NT2/D1 (cell line): ENCODE measurements around the gene DOK6.

Experiments used
- DNase-seq: peaks from one replicate; pipeline ENCODE4 v3.0.0-alpha.2; 2011; ENCODE audit warnings: low read depth, low spot score
- H3K27me3 ChIP-seq: 2 replicates; pipeline ENCODE4 v1.6.0; 2011; ENCODE audit warnings: mild to moderate bottlenecking; ENCODE audit not compliant: insufficient read length, insufficient read depth
- H3K36me3 ChIP-seq: 2 replicates; pipeline ENCODE4 v1.6.1; 2011; ENCODE audit warnings: mild to moderate bottlenecking, low read length, mixed read lengths; ENCODE audit not compliant: insufficient read depth, insufficient read length
- H3K4me1 ChIP-seq: 2 replicates; pipeline ENCODE4 v1.5.1; 2011; ENCODE audit not compliant: insufficient read depth, insufficient read length
- H3K4me3 ChIP-seq: 2 replicates; pipeline ENCODE4 v1.5.1; 2011; ENCODE audit warnings: low read depth; ENCODE audit not compliant: insufficient read length
- H3K9ac ChIP-seq: 2 replicates; pipeline ENCODE4 v1.6.0; 2011; ENCODE audit warnings: low read depth; ENCODE audit not compliant: insufficient read length
- H3K9me3 ChIP-seq: 2 replicates; pipeline ENCODE4 v1.5.1; 2011; ENCODE audit warnings: mild to moderate bottlenecking, low read length; ENCODE audit not compliant: insufficient read depth
- SUZ12 ChIP-seq: IDR thresholded peaks from 2 replicates; pipeline ENCODE4 v1.6.1; 2011; ENCODE audit not compliant: insufficient read length, insufficient read depth; ENCODE audit errors: extremely low read depth
- YY1 ChIP-seq: IDR thresholded peaks from 2 replicates; pipeline ENCODE4 v1.6.1; 2011; ENCODE audit not compliant: insufficient read length, insufficient read depth
- ZNF274 ChIP-seq: IDR thresholded peaks from 2 replicates; pipeline ENCODE4 v1.6.1; 2011; ENCODE audit warnings: mild to moderate bottlenecking, low read depth, low read length

DOK6 gene

GRCh38 chr18:69435000-69435399 is 34.3 kb downstream of the DOK6 start:
- no peak overlapping the region for H3K4me3 ChIP-seq
- H3K9ac ChIP-seq, result no peak overlapping the region
- H3K27me3 ChIP-seq, result no peaks in the 10 kb centered on the region
- H3K36me3 ChIP-seq, result no peaks in the 10 kb centered on the region
- DNase-seq, result no peak
- H3K4me1 ChIP-seq, result no peaks in the 10 kb centered on the region
- H3K9me3 ChIP-seq, result peaks cover 9% of the 10 kb centered on the region; the same call in 1 of the 2 replicates
- TF ChIP-seq SUZ12 (no peak), ZNF274 (no peak)

GRCh38 chr18:69444221-69444620 is 43.5 kb downstream of the DOK6 start:
- H3K9ac ChIP-seq, result no peak overlapping the region
- no peaks in the 10 kb centered on the region for H3K4me1 ChIP-seq
- peaks cover under 1% of the 10 kb centered on the region; the same call in 1 of the 2 replicates for H3K9me3 ChIP-seq
- no peak overlapping the region for H3K4me3 ChIP-seq
- no peaks in the 10 kb centered on the region for H3K27me3 ChIP-seq
- no peaks in the 10 kb centered on the region for H3K36me3 ChIP-seq
- DNase-seq, result no peak
- TF ChIP-seq SUZ12 (no peak), ZNF274 (no peak), YY1 (no peak)

GRCh38 chr18:69447886-69448285 is 47.2 kb downstream of the DOK6 start:
- no peak overlapping the region for H3K4me3 ChIP-seq
- no peaks in the 10 kb centered on the region for H3K36me3 ChIP-seq
- TF ChIP-seq SUZ12, result no peak
- no peak overlapping the region for H3K9ac ChIP-seq
- no peak for DNase-seq
- no peaks in the 10 kb centered on the region for H3K4me1 ChIP-seq
- H3K9me3 ChIP-seq, result no peaks in the 10 kb centered on the region
- no peaks in the 10 kb centered on the region for H3K27me3 ChIP-seq

GRCh38 chr18:69455125-69455524 is 54.4 kb downstream of the DOK6 start:
- no peaks in the 10 kb centered on the region for H3K9me3 ChIP-seq
- H3K27me3 ChIP-seq, result no peaks in the 10 kb centered on the region
- H3K4me1 ChIP-seq, result no peaks in the 10 kb centered on the region
- H3K9ac ChIP-seq, result no peak overlapping the region
- H3K4me3 ChIP-seq, result no peak overlapping the region
- TF ChIP-seq SUZ12 (no peak), YY1 (no peak), ZNF274 (no peak)
- DNase-seq, result no peak
- no peaks in the 10 kb centered on the region for H3K36me3 ChIP-seq

GRCh38 chr18:69469444-69469919 is 68.8 kb downstream of the DOK6 start:
- H3K9me3 ChIP-seq, result no peaks in the 10 kb centered on the region
- no peak for DNase-seq
- no peaks in the 10 kb centered on the region for H3K4me1 ChIP-seq
- H3K27me3 ChIP-seq, result no peaks in the 10 kb centered on the region
- H3K9ac ChIP-seq, result no peak overlapping the region
- no peak overlapping the region for H3K4me3 ChIP-seq
- TF ChIP-seq SUZ12, result no peak
- TF ChIP-seq YY1, result no peak
- no peak for TF ChIP-seq ZNF274
- H3K36me3 ChIP-seq, result no peaks in the 10 kb centered on the region

GRCh38 chr18:69480460-69480859 is 79.8 kb downstream of the DOK6 start:
- Histone ChIP-seq H3K4me1 (no peaks in the 10 kb centered on the region), H3K4me3 (no peak overlapping the region), H3K36me3 (no peaks in the 10 kb centered on the region), H3K9me3 (no peaks in the 10 kb centered on the region), H3K9ac (no peak overlapping the region), H3K27me3 (no peaks in the 10 kb centered on the region)
- DNase-seq, result no peak
- no peak for TF ChIP-seq ZNF274
- no peak for TF ChIP-seq YY1
- TF ChIP-seq SUZ12, result no peak

DNA sequence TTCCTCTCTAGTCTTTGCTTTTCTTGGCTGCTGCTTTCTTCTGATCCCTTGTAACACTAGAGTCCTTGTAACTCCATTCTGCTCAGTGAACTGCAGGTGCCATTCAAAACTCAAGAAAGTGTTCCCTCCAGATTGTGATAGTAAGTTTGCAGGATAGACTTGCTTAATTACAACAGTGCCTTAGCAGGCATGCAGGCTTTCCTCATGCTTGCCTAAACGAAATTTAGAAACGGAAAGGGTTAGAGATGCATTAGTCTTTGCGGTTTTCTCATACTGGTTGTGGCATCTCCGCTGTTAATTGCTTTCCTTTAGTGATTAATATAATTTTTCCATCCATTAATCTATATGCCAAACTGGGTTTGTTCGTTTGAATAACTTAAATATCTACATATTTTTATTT is 82.9 kb downstream of the DOK6 start:
- H3K27me3 ChIP-seq, result no peaks in the 10 kb centered on the region
- TF ChIP-seq SUZ12 (no peak), YY1 (no peak), ZNF274 (no peak)

More for the DNA sequence above, 82.9 kb downstream of the DOK6 start:
- H3K9me3 ChIP-seq, result no peaks in the 10 kb centered on the region
- H3K36me3 ChIP-seq, result no peaks in the 10 kb centered on the region
- no peak for DNase-seq
- H3K4me1 ChIP-seq, result no peaks in the 10 kb centered on the region
- no peak overlapping the region for H3K9ac ChIP-seq
- H3K4me3 ChIP-seq, result no peak overlapping the region
